HG03135 (cell line): Measurements from ENCODE around the gene CFAP61.
"Not testable (repeated sequence)": the region's sequence is repeated elsewhere in the genome, so short reads cannot be mapped to it uniquely, and the experiment has no call there.

ENCODE experiments used
- ATAC-seq: cut with Tn5 transposase; IDR thresholded peaks from one replicate; pipeline ENCODE4 v1.9.1; 2021; ENCODE audit warnings: mild to moderate bottlenecking, moderate library complexity; ENCODE audit not compliant: unreplicated experiment

Gene CFAP61

GRCh38 chr20:20085071-20085470 lies 32.7 kb downstream of the CFAP61 start:
- ATAC-seq, result no peak

GRCh38 chr20:20085812-20086211 lies 33.5 kb downstream of the CFAP61 start:
- no peak for ATAC-seq

GRCh38 chr20:20089018-20089417 lies 36.7 kb downstream of the CFAP61 start:
- ATAC-seq, result no peak

- ATAC-seq, result no peak
These were observed 37.6 kb downstream of the CFAP61 start for GRCh38 chr20:20089939-20090338.

DNA sequence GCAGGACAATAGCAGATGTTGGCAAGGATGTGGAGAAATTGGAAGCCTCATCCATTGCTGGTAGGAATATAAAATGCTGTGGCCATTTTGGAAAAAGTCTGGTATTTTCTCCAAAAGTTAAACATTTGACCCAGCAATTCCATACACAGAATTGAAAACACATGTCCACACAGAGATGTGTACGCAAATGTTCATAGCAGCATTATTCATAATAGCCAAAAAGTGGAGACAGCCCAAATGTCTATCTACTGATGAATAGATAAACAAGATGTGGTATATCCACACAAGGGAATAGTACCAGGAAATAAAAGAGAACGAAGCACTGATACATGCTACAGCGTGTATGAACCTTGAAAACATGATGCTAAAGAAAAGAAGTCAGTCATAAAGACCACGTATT lies 40.5 kb downstream of the CFAP61 start:
- no peak for ATAC-seq

GRCh38 chr20:20094410-20094809 lies 42.1 kb downstream of the CFAP61 start:
- ATAC-seq, result no peak

DNA sequence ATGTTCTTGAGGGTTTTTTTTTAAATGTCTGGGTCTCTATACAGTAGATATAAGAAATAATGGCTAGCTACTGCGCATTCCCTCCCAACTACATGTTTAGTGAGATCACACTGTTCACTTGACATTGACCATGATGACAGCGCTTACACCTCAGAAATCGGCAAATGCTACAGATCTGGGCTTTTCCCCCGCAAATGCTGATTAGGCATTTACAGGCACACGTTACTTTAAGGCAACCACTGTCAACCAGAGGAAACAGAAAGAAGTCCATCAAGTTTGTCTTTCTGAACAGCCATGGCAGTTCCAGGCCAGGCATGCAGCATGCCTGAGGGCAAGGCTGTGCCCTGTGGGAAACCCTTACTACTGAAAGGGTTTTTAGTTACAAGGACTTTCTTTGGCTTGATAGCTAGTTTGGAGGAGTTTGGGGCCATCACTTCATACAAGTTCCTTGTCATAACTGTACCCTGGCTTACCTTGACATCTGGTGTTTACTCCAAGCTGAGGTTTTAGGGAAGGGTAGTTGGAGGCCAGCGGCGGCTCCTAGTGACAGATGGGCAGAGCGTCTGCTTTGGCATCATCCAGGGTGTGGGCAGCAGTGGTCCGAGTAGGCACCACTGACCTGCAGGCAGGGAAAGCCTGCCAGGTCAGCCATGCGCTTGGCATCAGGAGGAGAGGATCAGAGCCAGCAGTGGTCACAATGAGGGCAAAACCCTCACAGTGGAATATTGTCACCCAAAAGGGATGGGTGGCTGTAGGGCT lies 43.0 kb downstream of the CFAP61 start:
- no peak for ATAC-seq

GRCh38 chr20:20096421-20096820 lies 44.1 kb downstream of the CFAP61 start:
- ATAC-seq, result no peak

- ATAC-seq, result no peak
These were observed 48.5 kb downstream of the CFAP61 start for GRCh38 chr20:20100881-20101280.

DNA sequence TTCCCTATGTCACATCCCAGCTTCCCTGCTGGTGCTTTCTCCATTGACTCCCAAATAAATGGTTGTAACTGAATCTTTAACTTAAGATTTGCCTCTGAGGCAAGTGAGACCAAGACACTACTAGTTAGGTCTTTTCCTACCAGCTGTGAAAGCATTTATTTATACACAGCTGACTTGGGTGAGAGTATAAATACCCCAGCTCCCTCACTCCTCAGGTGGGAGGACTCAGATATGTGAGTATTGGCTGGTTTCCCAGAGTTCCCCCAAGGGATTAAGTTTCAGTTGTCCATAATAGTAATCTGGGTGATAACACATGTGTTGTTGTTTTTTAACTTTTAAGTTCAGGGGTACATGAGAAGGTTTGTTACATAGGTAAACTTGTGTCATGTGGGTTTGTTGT lies 49.8 kb downstream of the CFAP61 start:
- no peak for ATAC-seq

DNA sequence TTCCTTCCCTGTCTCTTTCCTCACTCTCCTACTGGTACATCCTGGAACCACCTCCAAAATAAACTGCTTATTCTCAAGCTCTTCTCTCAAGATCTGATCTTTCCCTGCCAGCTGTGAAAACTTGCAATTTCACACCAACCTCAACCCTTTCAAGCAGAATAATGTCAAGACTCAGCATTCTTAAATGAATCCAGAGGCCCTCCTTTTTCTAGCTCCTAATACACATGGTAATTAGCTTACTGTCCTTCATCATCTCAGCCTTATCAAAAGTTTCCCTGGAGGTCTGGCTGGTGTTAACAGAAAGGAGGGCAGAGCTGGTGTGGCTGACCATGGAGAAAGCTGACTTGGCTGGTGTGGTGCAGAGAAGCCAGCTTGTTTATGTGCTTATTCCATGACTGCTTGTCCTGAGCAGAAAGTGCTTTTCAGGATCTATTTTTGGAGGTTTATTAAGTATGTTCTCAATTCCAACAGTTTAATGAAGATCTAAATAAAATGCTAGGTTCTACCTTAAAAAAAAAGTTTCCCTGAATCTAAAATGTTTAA lies 50.5 kb downstream of the CFAP61 start:
- no peak for ATAC-seq

DNA sequence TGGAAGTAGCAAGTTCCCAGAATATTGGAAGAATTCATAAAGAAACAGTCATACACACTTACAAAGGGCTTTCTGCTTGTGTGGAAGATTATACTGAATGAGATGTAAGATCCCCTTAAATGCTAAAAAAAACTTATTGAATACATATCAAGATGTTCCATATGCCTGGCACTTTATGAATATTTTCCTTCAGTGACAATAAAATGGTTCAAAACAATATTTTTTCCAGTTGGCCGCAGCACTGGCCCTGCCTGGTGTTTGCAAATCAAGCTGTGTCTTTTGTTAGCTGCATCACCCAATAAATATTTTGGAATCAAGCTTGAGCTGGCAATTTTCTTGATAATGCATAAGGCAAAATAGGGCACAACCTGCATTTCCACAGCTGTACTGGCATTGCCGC lies 51.2 kb downstream of the CFAP61 start:
- ATAC-seq, result no peak

GRCh38 chr20:20123187-20123586 lies 70.9 kb downstream of the CFAP61 start:
- ATAC-seq, result not testable (repeated sequence)

GRCh38 chr20:20130399-20130798 lies 78.1 kb downstream of the CFAP61 start:
- ATAC-seq, result no peak

DNA sequence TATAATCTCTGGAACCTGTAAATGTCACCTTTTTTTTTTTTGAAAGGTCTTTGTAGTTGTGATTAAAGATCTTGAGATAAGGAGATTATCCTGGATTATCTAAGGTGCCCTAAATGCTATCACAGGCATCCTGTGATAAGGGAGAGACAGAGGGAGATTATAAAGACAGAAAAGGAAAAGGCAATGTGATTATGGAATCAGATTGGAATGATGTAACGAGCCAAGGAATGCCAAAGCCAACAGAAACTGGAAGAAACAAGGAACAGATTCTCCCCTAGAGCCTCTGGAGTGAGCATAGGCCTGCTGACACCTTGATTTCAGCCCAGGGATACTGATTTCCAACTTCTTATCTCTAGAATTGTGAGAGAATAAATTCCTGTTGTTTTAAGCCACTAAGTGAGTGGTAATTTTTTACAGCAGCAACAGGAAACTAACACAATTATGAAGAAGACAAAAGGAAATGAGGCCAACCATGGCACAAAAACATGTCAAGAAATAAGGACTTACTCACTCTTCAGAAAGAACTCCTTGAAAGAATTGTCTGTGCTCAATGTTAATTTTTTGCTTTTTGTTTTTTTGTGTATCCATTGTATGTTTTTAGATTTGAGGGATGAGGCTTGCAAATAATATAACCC lies 82.7 kb downstream of the CFAP61 start:
- ATAC-seq, result no peak

DNA sequence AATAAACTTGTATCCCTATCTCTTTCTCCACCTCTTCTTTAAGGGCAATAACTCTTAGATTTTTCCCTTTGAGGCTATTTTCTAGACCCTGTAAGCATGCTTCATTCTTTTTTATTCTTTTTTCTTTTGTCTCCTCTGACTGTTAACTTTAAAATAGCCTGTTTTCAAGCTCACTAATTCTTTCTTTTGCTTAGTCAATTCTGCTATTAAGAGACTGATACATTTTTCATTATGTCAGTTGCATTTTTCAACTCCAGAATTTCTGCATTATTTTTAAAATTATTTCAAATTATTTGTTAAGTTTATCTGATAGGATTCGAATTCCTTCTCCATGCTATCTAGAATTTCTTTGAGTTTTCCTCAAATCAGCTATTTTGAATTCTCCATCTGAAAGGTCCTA lies 84.0 kb downstream of the CFAP61 start:
- ATAC-seq, result no peak

DNA sequence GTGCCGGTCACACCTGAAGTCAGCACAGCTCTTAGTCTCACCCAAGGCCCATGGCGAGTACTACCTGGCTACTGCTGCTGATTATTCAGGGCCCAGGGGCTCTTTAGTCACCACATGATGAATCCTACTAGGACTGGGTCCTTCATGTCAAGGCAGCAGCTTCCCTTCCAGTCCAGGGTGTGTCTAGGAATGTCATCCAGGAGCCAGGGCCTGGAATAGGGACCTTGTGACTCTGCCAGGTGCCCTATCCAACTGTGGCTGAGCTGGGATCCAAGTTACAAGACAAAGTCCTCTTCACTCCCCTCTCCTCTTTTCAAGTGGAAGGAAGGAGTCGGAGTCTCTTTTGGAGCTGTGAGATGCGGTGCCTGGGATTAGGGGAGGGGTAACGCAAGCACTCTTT lies 85.5 kb downstream of the CFAP61 start:
- no peak for ATAC-seq

GRCh38 chr20:20138301-20139064 lies 86.2 kb downstream of the CFAP61 start:
- ATAC-seq, result no peak

DNA sequence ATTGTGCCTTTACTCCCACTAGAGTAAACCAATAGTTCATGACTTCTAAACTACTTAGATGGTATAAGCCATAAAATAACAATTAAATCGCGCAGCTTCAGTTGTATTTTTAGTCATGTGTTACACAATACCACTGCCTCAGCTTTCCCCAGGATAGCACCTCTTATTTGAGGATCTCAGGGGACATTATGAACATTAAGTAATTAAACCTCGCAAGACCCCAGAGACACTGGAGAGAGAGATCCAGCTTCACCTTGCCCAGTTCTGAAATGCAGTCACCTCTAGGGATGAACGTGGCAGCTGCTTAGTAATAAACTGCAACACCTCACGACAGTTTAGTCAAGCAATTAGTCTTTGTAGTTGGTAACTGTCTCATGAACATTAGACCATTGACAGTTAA lies 87.1 kb downstream of the CFAP61 start:
- no peak for ATAC-seq

- ATAC-seq, result no peak
These were observed 90.8 kb downstream of the CFAP61 start for GRCh38 chr20:20143165-20143564.

GRCh38 chr20:20143646-20144045 lies 91.3 kb downstream of the CFAP61 start:
- no peak for ATAC-seq

DNA sequence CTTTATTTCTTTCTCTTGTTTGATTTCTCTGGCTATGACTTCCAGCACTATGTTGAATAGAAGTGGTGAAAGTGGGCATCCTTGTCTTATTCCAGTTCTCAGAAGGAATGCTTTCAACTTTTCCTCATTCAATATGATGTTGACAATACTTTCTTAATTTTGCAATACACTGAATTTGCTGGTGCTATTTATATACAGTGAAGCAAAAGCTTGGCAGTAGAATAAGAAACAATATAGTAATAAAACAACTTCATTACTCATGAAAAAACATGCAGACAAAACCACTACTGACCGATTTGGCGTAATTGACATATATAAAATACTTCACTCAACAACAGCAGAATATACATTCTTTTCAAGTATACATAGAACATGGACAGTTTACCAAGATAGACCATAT lies 96.4 kb downstream of the CFAP61 start:
- ATAC-seq, result no peak
